B cell (primary cell): Measurements from ENCODE around the gene GCDH. TPM values are rescaled to one million over a fixed set of nuclear protein-coding genes. Genes with fewer than 3 reads are reported as not detected.

Source experiments
- ATAC-seq: fragments of 200-7000 bp; cut with Tn5 transposase; one replicate; pipeline ENCODE4 v1.10.0; 2021; ENCODE audit warnings: low read depth, mild to moderate bottlenecking, moderate number of reproducible peaks, moderate library complexity
- CTCF ChIA-PET: fragments of 350-600 bp; sonication (Branson Sonifier 250); formaldehyde crosslinking; loops from one replicate; lab custom pipeline; 2021; ENCODE audit warnings: antibody characterized with exemption, inconsistent platforms; lab: Charles Lee
- POLR2A ChIA-PET: fragments of 350-600 bp; sonication (Branson Sonifier 250); formaldehyde crosslinking; loops from one replicate; lab custom pipeline; 2021; ENCODE audit warnings: antibody characterized with exemption; lab: Charles Lee
- DNase-seq: peaks from one replicate; pipeline ENCODE4 v3.0.0; 2013
- H2AFZ ChIP-seq: 2 replicates; pipeline ENCODE4 v1.6.1; 2012; ENCODE audit warnings: mild to moderate bottlenecking, low read depth, low read length; ENCODE audit not compliant: insufficient read depth, poor library complexity, severe bottlenecking
- H3K27ac ChIP-seq, 2 donors: 1 replicate in 1 of 2; 2 replicates in 1 of 2; pipeline ENCODE4 v1.5.1; 2012 to 2013; ENCODE audit warnings: low read length in 2 of 2, mild to moderate bottlenecking in 2 of 2, moderate library complexity in 1 of 2
- H3K27me3 ChIP-seq, 4 experiments: fragments of 200-600 bp in 1 of 4; sonication (generic) in 1 of 4; replicated peaks in 1 of 4; 1 replicate in 2 of 4; 2 replicates in 2 of 4; pipeline versions ENCODE4 v1.6.1 to v1.7.0; 2013 to 2016; ENCODE audit warnings: low read length in 3 of 4, mild to moderate bottlenecking in 2 of 4, mixed read lengths in 1 of 4, moderate library complexity in 1 of 4; ENCODE audit not compliant: insufficient read depth in 4 of 4, control insufficient read depth in 3 of 4; ENCODE audit errors: control extremely low read depth in 1 of 4
- H3K36me3 ChIP-seq, 2 experiments: replicated peaks in 1 of 2; 1 replicate in 1 of 2; 2 replicates in 1 of 2; pipeline versions ENCODE4 v1.6.1 to v1.7.1; 2013; ENCODE audit warnings: low read length in 1 of 2; ENCODE audit not compliant: insufficient read depth in 2 of 2, control insufficient read depth in 1 of 2; ENCODE audit errors: control extremely low read depth in 1 of 2, extremely low read depth in 1 of 2
- H3K4me1 ChIP-seq, 2 donors: fragments of 200-600 bp in 1 of 2; sonication (generic) in 1 of 2; 1 replicate in 1 of 2; 2 replicates in 1 of 2; pipeline versions ENCODE4 v1.5.1 to v1.6.1; 2013 to 2017; ENCODE audit warnings: low read length in 2 of 2; ENCODE audit not compliant: control insufficient read depth in 2 of 2, insufficient read depth in 2 of 2
- H3K4me2 ChIP-seq: replicated peaks from 2 replicates; pipeline ENCODE3; 2012; ENCODE audit warnings: mild to moderate bottlenecking, low read depth, low read length; ENCODE audit not compliant: poor library complexity, severe bottlenecking
- H3K4me3 ChIP-seq, 5 experiments: fragments of 200-600 bp in 1 of 5; sonication (generic) in 1 of 5; 1 replicate in 3 of 5; 2 replicates in 2 of 5; pipeline versions ENCODE4 v1.5.1 to v1.7.0; 2011 to 2016; ENCODE audit warnings: low read length in 4 of 5, mild to moderate bottlenecking in 4 of 5, low read depth in 2 of 5, control low read depth in 1 of 5, moderate library complexity in 1 of 5; ENCODE audit not compliant: insufficient read depth in 1 of 5; ENCODE audit errors: control extremely low read depth in 1 of 5, extremely low read depth in 1 of 5
- H3K79me2 ChIP-seq: fragments of 200-600 bp; sonication (generic); one replicate; pipeline ENCODE4 v1.6.0; 2016; ENCODE audit warnings: low read length; ENCODE audit not compliant: control insufficient read depth, insufficient read depth
- H3K9ac ChIP-seq: fragments of 200-600 bp; sonication (generic); 2 replicates; pipeline ENCODE4 v1.6.1; 2017; ENCODE audit warnings: mild to moderate bottlenecking, low read length, moderate library complexity
- H3K9me3 ChIP-seq, 3 donors: one replicate each; pipeline versions ENCODE4 v1.6.1 to v1.7.1; 2013; ENCODE audit warnings: low read length in 2 of 3; ENCODE audit not compliant: control insufficient read depth in 2 of 3, insufficient read depth in 1 of 3; ENCODE audit errors: control extremely low read depth in 1 of 3
- H4K20me1 ChIP-seq: 2 replicates; pipeline ENCODE4 v1.6.0; 2012; ENCODE audit warnings: mild to moderate bottlenecking, low read length; ENCODE audit not compliant: insufficient read depth, control insufficient read depth, poor library complexity, severe bottlenecking
- H3K27ac Mint-ChIP-seq: one replicate; pipeline ENCODE4 v1.8.0; 2021; ENCODE audit warnings: mixed read lengths
- H3K27me3 Mint-ChIP-seq: one replicate; pipeline ENCODE4 v1.8.0; 2021; ENCODE audit warnings: mixed read lengths
- H3K4me1 Mint-ChIP-seq: one replicate; pipeline ENCODE4 v1.8.0; 2021; ENCODE audit warnings: mixed read lengths
- H3K4me3 Mint-ChIP-seq: one replicate; pipeline ENCODE4 v1.8.0; 2021; ENCODE audit warnings: mixed read lengths
- H3K9me3 Mint-ChIP-seq: one replicate; pipeline ENCODE4 v1.8.0; 2022; ENCODE audit warnings: mixed read lengths; ENCODE audit not compliant: insufficient read depth
- CTCF ChIP-seq: fragments of 200-600 bp; IDR thresholded peaks from one replicate; pipeline ENCODE4 v1.8.0; 2022; ENCODE audit warnings: antibody characterized with exemption, mild to moderate bottlenecking
- EZH2 ChIP-seq: IDR thresholded peaks from 2 replicates; pipeline ENCODE4 v1.6.1; 2012; ENCODE audit warnings: borderline replicate concordance, low read depth, mild to moderate bottlenecking, moderate library complexity, low read length; ENCODE audit not compliant: insufficient read depth, poor library complexity, severe bottlenecking
- WGBS: methylation state at CpG from one replicate; pipeline ENCODE4 v1.1.5; 2013; ENCODE audit warnings: missing lambda C conversion rate; ENCODE audit not compliant: insufficient coverage; 5-methylcytosine and 5-hydroxymethylcytosine counted together
- intact Hi-C: fragments of 100-400 bp; cut with micrococcal nuclease; formaldehyde crosslinking; loops from one replicate; pipeline ENCODE4 v1.10.0; 2022
- polyA plus RNA-seq: library from polyadenylated mRNA; depleted of rRNA; stranded (reverse); fragments of >200 nt; gene quantifications from 2 replicates; pipeline ENCODE4 v1.2.3, GENCODE V29; 2012
- total RNA-seq, 2 donors: library from RNA; stranded (reverse); fragments of 120-200 nt in 1 of 2; gene quantifications; 1 replicate in 1 of 2; 2 replicates in 1 of 2; pipeline versions ENCODE4 v1.2.3 to v1.2.4, GENCODE V29; 2013 to 2022

GCDH gene
- total and polyA plus RNA-seq, 2 donors (not counting 1 experiment from before 2014, with no cell fraction given): 48.9 to 61.2 TPM

GRCh38 chr19:12932392-12933286 lies 41.7 kb downstream of the GCDH start:
- Histone ChIP-seq H3K27ac (peak overlapping the region in 1 of 2 donors; percentile 73), H2AFZ (peak overlapping the region; percentile 84), H3K4me3 (peak overlapping the region; percentile 73 to 94 (median 88)), H3K9ac (peak overlapping the region; percentile 88), H3K27me3 (no peaks in the 10 kb centered on the region), H3K36me3 (peaks cover 5 to 29% of the 10 kb centered on the region in 2 experiments), H3K4me2 (peak overlapping the region; percentile 86), H3K79me2 (peaks cover 60% of the 10 kb centered on the region), H3K4me1 (peaks cover 26 to 37% of the 10 kb centered on the region in 2 donors), H4K20me1 (peaks cover 29% of the 10 kb centered on the region), H3K9me3 (no peaks in the 10 kb centered on the region)
- ATAC-seq (no peak), DNase-seq (no peak)
- 28% methylated on average over 15 of the region's 16 CpGs for WGBS
- Mint-ChIP-seq H3K27me3 (no peaks in the 10 kb centered on the region), H3K4me1 (peaks cover 34% of the 10 kb centered on the region), H3K9me3 (no peaks in the 10 kb centered on the region), H3K4me3 (peak overlapping the region; percentile 90), H3K27ac (peak overlapping the region; percentile 83)
- CTCF ChIA-PET: interaction anchor here (0.6 to 2.9 kb wide), 8 partner anchors 12 to 166 kb away, joined by 3 to 9 read pairs (median 4); no protein-coding TSS in a partner anchor
- POLR2A ChIA-PET: interaction anchor here (0.6 to 1.5 kb wide), 5 partner anchors 8 to 175 kb away, joined by 3 to 7 read pairs (median 4); partner anchors contain the start of gene SYCE2
- intact Hi-C loops: loop anchor here (1.0 kb wide), 2 partner anchors 13 to 41 kb away; partner anchors contain the start of genes GCDH and RAD23A
- TF ChIP-seq EZH2 (no peak), CTCF (no peak)
